Right lobe of liver (tissue), 4 donors: ENCODE data around the gene NLGN1.

Experiments used
- POLR2A ChIP-seq: fragments of 450-650 bp; IDR thresholded peaks from one replicate; pipeline ENCODE4 v1.6.1; 2017; ENCODE audit warnings: antibody characterized with exemption, mild to moderate bottlenecking
- TF ChIP-seq, protein P1 (sequence below), 4 donors: fragments of 200-600 bp in 3 of 4; fragments of 450-650 bp in 1 of 4; IDR thresholded peaks; one replicate each; pipeline versions ENCODE4 v1.5.1 to v1.8.0; 2016 to 2022; ENCODE audit warnings: antibody characterized with exemption in 4 of 4, mild to moderate bottlenecking in 2 of 4
- donor health status: DM: no; HTN: no; CAD: no.
- donor health status: DM: no; HTN: no; CAD: no.
- donor health status: DM: no; HTN: yes; CAD: no.

DNA sequence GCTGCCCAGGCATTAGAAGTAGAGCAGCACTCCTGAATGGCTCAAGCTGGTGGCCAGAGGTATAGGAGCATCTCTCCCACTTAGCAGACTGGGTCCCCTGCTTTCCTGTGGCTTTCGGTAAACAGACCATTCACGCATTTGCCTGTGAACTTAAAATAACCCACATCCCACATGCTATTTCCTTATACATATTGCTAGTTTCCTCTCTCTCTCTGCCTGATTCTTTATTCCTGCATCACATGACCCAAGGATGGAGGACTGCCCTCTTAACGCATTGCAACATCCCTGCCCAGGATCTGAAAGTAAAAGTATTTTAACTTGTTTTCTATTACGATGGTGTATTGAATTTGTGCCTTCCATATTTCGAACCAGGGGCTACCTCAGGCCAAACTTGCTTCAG lies 43.4 kb upstream of the NLGN1 start:
- TF ChIP-seq, protein P1, sequence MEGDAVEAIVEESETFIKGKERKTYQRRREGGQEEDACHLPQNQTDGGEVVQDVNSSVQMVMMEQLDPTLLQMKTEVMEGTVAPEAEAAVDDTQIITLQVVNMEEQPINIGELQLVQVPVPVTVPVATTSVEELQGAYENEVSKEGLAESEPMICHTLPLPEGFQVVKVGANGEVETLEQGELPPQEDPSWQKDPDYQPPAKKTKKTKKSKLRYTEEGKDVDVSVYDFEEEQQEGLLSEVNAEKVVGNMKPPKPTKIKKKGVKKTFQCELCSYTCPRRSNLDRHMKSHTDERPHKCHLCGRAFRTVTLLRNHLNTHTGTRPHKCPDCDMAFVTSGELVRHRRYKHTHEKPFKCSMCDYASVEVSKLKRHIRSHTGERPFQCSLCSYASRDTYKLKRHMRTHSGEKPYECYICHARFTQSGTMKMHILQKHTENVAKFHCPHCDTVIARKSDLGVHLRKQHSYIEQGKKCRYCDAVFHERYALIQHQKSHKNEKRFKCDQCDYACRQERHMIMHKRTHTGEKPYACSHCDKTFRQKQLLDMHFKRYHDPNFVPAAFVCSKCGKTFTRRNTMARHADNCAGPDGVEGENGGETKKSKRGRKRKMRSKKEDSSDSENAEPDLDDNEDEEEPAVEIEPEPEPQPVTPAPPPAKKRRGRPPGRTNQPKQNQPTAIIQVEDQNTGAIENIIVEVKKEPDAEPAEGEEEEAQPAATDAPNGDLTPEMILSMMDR (IDR thresholded peaks at IDR 0.05), result no peak
- TF ChIP-seq POLR2A, result no peak
